ENCODE data around the gene ACOT7.

ACOT7 gene

DNA sequence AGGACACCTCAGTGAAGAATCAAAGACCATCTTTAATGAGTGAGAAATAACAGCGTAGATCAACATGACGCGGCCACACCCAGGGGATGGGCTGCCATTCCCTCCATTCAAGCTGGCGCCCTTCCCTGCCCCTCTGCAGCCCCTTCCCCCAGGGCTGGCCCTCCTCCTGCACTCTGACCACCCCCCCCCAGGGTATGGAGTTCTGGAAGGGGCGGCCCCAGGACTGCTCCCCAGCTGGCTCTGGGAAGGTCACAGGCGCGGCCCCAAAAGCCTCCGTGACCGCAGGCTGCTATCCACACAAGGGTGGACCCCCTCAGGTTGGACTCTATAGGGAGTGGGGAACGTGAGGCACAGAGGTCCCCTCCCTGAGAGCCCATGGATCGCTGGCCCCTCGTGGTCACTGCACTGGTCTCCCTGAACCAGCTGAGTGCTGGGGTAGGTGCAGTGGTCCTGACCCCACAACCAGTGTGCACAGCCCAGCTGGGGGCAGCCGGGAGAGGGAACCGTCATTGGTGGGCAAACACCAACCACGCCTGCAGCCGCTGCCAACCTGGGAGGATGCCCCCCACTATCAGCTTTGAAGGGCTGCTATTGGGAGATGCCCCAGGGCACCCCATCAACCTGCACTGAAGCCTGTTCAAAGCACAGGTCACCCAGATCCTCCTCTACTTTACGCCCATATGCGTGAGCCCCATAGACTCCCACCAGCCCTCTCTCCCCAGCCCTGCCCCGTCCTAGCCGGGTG is 116.6 kb downstream of the ACOT7 start:
- H3K4me3 ChIP-seq (ENCODE audit: low read depth, low read length) = no peak overlapping the region
- in situ Hi-C loops (cut with HindIII; ENCODE audit: low sequenced_read_pairs) = no loop called here
- no peak for DNase-seq (ENCODE audit: low read depth, low spot score)
- no peak for TF ChIP-seq CTCF (IDR thresholded peaks at IDR 0.05; ENCODE audit: low read depth, low read length)

DNA sequence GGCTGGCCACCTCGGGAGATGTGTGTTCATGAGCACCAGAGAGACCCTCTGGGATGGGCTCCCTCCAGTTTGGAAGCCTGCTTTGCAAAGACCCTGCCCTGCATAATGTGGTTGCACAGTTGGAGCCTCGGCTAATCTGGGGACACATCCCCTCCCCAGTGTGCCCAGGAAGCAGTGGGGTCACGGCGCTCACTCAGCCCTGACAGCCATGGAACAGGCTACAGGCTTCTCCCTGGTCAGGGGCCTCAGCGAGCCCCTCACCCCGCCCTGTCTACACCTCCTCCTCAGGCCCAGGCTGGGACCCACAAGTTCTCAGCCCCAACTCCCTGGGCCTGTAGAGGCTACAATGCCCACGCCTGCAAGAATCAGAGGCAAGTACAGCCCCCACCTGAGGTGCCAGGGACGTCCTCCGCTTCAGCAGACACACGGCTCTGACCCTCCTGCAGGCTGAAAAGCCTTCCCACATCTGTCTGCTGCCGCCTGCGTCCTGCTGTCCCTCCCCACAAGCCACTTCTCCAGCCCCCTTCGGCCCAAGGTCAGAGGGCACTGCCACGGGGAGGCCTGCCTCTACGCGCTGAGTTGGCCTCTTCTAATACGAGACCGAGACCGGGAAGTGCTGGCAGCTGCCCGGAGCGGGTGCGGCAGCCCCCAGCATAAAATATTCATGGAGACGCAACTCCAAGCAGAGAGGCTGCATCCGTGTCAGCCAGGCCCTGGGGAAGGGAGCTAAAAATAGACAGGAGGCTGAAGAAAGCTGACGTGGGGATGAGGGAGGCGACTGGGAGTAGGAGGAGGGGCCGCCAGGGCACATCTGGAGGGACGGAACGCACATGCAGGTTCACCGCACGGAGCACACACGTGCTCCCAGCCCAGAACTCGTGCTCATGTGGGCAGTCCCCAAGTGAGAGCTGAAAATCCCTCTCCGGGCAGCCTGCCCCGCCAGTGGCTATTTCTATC is 117.5 kb downstream of the ACOT7 start:
- TF ChIP-seq CTCF (IDR thresholded peaks at IDR 0.05; ENCODE audit: low read depth, low read length) = no peak
- H3K4me3 ChIP-seq (ENCODE audit: low read depth, low read length) = no peak overlapping the region
- in situ Hi-C loops (cut with HindIII; ENCODE audit: low sequenced_read_pairs) = no loop called here
- peak; percentile 56 for DNase-seq (ENCODE audit: low read depth, low spot score)

GRCh38 chr1:6274622-6275139 is 118.9 kb downstream of the ACOT7 start:
- in situ Hi-C loops (cut with HindIII; ENCODE audit: low sequenced_read_pairs) = no loop called here
- no peak overlapping the region for H3K4me3 ChIP-seq (ENCODE audit: low read depth, low read length)
- no peak for DNase-seq (ENCODE audit: low read depth, low spot score)
- no peak for TF ChIP-seq CTCF (IDR thresholded peaks at IDR 0.05; ENCODE audit: low read depth, low read length)

DNA sequence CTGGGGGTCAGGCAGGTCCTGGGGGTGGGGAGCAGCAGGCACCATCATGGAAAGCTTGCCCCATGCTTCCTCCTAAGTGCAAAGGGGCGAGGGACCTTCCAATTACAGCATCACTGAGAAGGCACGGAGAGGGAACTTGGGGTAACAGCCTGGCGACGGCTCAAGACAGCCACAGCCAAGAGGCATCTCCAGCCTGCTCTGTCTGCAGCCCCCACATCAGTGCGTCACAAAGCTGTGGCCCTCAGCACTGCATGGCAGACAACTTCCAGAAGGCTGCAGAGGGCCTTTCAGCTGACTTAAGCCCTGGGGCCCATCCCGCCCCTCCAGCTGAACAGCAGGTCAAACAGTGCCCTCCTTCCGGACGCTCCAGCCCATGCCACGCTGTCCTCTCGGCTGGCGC is 119.5 kb downstream of the ACOT7 start:
- DNase-seq (ENCODE audit: low read depth, low spot score) = no peak
- no peak for TF ChIP-seq CTCF (IDR thresholded peaks at IDR 0.05; ENCODE audit: low read depth, low read length)
- in situ Hi-C loops (cut with HindIII; ENCODE audit: low sequenced_read_pairs) = no loop called here
- no peak overlapping the region for H3K4me3 ChIP-seq (ENCODE audit: low read depth, low read length)

- in situ Hi-C loops (cut with HindIII; ENCODE audit: low sequenced_read_pairs) = no loop called here
- no peak for TF ChIP-seq CTCF (IDR thresholded peaks at IDR 0.05; ENCODE audit: low read depth, low read length)
- peak; percentile 84 for DNase-seq (ENCODE audit: low read depth, low spot score)
- no peak overlapping the region for H3K4me3 ChIP-seq (ENCODE audit: low read depth, low read length)
Observed at GRCh38 chr1:6273380-6273891, 120.1 kb downstream of the ACOT7 start.

DNA sequence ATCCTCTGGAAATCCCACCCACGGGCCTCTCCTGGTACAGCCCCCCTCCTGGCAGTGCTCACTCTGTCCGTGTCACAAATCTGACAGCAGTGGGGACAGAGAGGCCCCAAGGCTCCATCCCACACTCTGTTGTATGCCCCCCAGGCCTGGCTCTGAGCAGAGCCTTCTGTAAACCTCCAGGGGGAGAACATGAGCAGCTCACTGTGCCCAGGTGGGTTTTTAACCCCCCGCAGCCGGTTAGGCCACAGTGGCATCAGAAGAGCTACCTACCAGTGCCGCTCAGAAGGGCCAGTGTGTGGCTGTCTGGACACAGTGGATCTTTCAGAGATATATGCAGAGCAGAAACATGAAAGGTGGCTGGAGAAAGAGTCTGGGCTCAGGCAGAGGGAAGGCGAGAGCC is 120.7 kb downstream of the ACOT7 start:
- no peak for DNase-seq (ENCODE audit: low read depth, low spot score)
- in situ Hi-C loops (cut with HindIII; ENCODE audit: low sequenced_read_pairs) = no loop called here
- no peak overlapping the region for H3K4me3 ChIP-seq (ENCODE audit: low read depth, low read length)
- peak; percentile 34 for TF ChIP-seq CTCF (IDR thresholded peaks at IDR 0.05; ENCODE audit: low read depth, low read length)

Data from astrocyte of the spinal cord (primary cell).